IPS-18c (cell line): ENCODE results near the gene RCSD1.

Experiments
- H3K4me3 ChIP-seq: 2 replicates; pipeline ENCODE4 v1.7.0; 2013; ENCODE audit warnings: low read depth, mild to moderate bottlenecking, low read length, moderate library complexity; ENCODE audit not compliant: insufficient read depth
- H3K9me3 ChIP-seq: one replicate; pipeline ENCODE4 v1.6.1; 2013; ENCODE audit warnings: mild to moderate bottlenecking, low read length, moderate library complexity; ENCODE audit not compliant: control insufficient read depth, insufficient read depth

Gene RCSD1

DNA sequence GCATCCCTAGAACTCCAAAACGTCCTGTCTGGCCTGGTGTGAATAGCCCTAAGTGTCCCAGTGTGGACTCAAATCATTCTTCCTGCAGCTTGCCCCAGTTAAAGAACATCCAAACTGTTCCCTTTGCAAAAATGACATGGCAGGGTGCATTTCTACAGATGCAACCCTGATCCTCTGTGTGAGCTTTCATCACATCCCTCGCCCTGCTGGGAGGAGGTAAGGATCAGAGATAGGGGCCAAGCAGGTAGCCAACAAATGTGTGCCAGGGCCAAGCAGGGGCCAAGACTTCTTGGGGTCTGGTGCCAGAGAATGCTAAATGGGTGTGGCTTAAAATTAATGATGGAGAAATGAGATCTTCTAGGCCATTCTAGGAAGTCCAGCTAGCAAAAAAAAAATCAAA is 64.7 kb downstream of the RCSD1 start:
- Histone ChIP-seq H3K9me3 (peaks cover 4% of the 10 kb centered on the region), H3K4me3 (no peak overlapping the region)

DNA sequence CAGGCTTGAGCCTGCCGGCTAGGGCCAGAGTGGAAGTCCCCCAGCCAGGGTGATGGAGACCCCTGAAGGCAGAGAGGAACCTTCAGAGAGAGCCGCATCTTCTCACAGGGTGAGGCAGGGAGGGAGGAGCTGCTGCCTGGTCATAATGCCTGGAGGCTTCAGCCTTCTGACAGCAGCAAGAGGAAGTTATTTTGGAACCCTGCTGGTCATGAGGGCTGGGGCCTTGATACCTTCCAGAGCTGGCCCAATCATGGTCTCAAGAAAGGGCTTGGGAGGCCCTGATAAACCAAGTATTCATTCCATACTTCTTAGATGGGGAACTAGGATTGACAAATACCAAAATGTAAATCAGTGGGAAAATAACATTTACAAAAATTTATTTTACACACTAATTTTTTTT is 65.1 kb downstream of the RCSD1 start:
- peaks cover 4% of the 10 kb centered on the region for H3K9me3 ChIP-seq
- H3K4me3 ChIP-seq = no peak overlapping the region

DNA sequence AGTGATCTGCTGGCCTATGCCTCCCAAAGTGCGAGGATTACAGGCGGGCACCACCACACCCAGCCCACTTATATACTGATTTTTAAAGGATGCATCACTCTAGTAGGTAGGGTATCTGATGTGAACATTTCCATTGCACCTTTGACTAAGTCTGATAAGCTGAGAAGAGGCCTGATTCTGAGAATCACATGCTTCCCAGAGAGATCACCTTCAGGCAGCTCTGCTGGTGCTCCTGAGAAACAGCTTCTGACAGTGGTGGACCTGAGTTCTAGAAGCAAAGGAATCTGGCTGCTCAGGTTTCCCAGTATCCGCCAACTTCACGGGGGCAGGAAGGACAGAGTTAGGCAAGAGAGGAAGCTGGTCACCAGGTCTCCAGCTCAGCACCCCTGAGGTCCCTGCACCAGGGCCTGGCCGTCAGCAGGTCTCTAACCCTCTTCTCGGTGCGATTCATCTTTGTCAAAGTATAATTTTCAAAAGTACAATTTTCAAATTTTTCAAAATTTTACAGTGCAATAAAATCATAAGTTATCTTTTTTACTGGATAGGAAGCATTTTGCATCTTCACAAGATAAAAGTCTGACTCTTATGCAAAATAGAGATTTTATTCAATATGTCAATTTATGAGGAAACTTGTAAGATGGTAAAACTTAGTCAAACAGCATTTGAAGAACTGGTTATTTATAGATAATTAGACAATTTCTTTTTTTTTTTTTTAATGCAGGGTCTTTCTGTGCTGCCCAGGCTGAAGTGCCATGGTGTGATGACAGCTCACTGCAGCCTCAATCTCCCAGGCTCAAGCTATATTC is 65.9 kb downstream of the RCSD1 start:
- H3K9me3 ChIP-seq = peaks cover 4% of the 10 kb centered on the region
- H3K4me3 ChIP-seq = no peak overlapping the region

DNA sequence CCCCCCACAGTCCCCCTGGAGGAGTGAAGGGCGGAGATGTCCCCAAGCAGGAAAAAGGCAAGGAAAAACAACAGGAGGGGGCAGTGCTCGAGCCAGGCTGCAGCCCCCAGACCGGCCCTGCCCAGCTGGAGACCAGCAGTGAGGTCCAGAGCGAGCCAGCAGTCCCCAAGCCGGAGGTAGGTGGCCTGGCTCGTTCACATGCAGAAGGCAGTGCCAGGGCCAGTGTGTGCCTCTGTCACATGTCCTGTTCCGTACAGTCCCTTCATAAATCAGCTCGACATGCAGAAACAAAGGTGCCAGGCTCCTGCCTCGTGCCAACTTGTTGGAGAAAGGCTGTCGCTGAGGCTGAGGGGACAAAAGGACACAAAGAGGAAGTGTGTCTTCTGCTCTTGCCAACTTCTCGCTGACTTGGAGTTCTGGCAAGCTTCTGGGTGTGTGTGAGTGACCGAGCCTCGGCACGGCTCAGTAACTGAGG is 67.7 kb downstream of the RCSD1 start:
- Histone ChIP-seq H3K4me3 (no peak overlapping the region), H3K9me3 (peaks cover 6% of the 10 kb centered on the region)

DNA sequence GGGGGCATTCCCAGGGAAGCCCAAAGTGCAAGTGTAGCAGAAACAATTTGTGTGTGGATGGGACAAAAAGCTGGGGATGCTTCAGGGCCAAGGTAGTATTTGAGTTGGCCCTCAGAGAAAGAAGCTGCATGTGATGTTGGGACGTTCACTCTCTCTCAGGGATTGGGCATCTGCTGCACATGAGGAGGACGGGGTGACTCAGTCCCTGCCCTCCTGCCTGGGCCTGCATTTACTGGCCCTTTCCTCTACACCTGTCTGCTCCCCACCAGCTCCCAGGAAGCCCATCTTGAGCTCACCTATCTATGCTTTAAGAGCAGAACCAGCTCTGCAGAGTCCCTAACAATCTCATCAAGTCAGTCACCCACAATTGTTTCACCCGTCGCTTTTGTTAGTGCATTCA is 68.3 kb downstream of the RCSD1 start:
- Histone ChIP-seq H3K9me3 (peaks cover 6% of the 10 kb centered on the region), H3K4me3 (no peak overlapping the region)

DNA sequence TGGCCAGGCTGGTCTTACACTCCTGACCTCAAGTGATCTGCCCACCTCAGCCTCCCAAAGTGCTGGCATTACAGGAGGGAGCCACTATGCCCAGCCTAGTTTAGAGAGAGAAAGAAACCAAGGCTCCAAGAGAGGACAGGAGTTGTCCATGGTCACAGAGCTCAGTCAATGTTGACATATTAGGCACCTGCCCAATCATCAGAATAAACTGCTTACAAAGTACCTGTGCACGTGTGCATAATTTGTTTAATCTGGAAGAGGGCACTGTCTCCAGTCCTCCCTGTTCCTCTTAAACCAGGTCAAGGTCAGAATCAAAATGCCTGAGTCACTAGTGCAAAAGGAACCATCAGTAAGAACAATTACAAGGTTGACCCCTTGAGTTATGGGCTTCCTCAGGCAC is 71.5 kb downstream of the RCSD1 start:
- Histone ChIP-seq H3K4me3 (no peak overlapping the region), H3K9me3 (peaks cover 3% of the 10 kb centered on the region)

DNA sequence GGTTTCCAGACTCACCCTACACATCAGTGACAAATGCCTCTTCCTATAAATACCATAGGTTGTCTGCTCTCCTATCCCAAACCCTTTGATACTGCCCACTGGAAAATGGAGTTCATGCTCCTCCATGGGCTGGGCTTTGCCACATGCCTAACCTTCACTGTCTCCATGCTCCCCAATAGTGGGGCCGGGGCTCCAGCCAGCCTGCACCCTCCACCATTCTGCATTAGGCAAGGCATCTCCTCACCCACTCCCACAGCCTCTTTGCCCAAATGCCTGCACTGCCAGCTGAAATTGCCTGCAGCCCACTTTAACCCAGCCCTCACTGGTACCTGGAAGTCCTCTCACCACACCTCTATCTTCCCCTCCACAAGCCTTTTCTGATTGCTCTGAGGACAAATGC is 73.5 kb downstream of the RCSD1 start:
- peaks cover 2% of the 10 kb centered on the region for H3K9me3 ChIP-seq
- no peak overlapping the region for H3K4me3 ChIP-seq

DNA sequence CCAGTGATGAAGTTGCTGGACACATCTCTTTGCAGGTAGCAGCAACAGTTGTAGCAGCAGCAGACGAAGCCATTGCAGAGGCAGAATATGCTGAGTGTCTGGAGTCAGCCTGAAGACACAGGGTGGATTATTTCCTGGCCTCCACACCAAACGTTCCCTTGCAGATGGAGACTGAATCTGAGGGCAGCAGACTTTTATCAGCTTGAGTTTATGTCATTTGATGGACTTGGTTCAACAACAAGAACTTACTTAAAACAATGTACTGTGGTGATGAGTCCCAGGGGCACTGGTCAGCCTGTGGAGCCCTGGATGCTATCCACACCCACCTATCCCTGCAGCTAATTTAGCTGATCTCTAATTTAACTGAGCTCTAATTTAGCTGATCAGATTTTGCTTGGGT is 74.7 kb downstream of the RCSD1 start:
- Histone ChIP-seq H3K9me3 (peaks cover 2% of the 10 kb centered on the region), H3K4me3 (no peak overlapping the region)

DNA sequence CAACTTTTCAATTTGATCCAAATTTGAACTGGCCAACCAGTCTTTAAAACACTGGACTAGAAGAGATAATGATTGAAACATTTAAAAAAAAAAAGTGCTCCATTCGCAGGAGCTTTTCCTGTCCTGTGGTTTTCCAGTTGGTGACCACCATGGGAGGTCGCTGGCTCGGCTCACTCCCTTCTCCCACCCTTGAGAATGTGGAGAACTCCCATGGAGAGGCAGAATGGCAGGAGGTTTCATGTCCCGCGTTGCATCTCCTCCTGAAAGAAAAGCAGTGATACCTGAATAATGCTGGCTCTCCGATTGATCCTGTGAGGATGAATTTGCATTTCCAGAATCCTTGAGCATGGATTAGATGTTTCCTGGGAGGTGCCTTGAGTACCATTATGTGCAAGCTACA is 75.2 kb downstream of the RCSD1 start:
- Histone ChIP-seq H3K9me3 (peaks cover 2% of the 10 kb centered on the region), H3K4me3 (no peak overlapping the region)

DNA sequence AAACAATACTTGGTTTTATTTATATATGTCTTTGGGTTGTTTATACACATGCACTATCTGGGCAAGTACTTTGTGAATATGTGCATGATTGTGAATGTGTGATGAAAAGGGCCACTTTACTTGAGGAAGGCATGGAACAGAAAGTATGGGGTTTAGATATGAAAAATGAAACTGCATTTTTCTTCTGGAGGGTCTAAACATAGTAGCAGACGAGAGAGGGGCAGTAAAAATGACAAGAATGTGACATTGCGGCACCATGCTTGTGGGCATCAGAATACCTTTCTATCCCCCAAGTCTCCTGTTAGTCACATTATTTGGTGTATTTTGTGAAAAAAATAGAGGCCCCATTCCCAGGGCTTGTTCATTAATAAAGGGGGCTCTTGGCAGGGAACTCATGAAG is 76.3 kb downstream of the RCSD1 start:
- no peak overlapping the region for H3K4me3 ChIP-seq
- H3K9me3 ChIP-seq = peaks cover 2% of the 10 kb centered on the region

DNA sequence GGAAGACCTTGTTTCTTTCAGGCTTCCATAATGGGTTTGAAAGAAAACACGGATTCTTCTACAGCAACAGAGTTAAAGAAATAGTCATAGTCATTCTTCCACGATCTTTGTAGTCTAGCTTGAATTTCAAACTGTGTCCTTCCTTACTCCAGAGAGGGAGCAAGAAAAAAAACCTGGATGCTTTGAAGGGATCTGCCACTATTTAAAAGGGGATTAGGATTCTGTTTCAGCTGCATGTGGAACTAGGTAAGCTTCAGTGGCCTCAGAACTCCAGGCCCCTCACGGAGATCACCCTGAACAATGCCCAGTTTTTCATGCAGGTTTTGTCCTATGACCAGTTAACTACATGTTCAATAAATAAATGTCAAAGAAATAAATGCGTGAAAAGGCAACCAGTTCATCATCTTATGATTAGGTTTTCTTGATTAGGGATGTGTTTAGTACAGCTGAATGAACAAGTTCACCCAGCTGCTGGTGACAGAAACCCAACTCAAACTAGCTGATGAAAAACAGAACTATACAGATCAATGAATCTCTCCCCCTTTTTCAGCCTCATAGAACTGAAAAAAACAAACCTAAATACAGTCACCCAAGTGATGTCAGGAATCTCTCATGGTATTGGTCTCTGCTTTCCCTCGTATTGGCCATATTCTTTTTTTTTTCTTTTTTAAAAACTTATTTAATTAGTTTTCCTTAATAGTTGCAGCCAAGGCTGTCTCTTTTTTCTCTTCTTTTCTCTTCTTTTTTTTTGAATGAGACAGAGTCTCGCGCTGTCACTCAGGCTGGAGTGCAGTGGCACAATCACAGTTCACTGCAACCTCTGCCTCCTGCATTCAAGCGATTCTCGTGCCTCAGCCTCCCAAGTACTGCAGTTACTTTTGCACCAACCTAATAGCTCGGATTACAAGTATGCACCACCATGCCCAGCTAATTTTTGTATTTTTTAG is 77.2 kb downstream of the RCSD1 start:
- no peak overlapping the region for H3K4me3 ChIP-seq
- H3K9me3 ChIP-seq = no peaks in the 10 kb centered on the region

DNA sequence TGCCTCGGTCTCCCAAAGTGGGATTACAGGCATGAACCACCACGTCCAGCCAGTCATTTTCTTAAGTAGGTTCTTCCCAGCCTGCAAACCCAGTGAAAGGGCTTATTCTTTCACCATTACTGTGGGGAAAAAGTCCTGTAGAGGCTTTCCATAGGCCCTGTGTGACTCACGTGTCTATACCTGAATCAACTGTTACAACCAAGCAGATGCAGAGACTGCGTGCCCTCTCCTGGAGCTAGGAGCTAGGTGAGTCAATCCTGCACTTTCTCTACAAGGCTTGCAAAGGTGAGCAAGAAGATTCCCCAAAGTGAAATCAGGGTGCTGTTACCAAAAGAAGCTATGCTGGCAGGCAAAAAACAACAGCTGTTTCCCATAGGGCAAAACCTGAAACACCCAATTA is 77.9 kb downstream of the RCSD1 start:
- Histone ChIP-seq H3K4me3 (no peak overlapping the region), H3K9me3 (no peaks in the 10 kb centered on the region)

DNA sequence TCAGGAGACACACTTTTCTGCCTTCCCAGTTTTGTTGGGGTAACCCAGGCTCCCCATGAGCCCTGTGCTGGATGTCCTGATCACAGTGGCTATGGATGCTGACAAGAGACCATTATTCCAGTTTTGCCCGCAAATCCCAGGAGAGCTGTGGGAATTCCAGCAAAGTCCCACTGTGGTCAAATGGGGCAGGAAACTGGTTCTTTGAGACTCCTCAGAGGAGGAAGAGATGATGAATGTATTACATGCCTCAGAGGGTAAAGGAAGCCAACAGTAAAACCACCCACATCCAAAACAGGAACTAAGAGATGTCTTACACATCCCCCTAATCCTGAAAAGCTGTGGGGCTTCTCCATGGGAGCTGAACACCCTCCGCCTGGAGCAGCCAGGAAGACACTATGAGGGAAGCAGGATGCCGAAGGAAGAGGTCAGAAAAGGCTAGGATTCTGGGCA is 78.9 kb downstream of the RCSD1 start:
- Histone ChIP-seq H3K9me3 (no peaks in the 10 kb centered on the region), H3K4me3 (no peak overlapping the region)

DNA sequence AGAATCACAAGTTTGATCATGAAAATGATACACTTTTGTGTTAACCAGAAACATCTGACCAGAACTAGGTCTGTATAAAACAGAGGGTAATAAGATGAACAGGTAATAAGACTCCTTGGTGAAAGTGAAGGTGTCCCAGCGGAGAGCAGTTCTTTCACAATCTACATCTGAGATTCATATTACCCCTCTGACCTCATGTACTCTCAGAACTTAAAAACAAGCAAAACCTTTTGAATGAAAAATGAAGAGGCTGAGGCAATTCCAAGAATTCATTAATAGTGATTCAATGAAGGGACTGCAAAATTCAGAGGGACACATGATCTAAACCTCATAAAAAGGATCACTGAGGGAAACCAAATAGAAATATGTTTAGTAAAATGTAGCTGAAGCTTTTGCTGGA is 80.8 kb downstream of the RCSD1 start:
- Histone ChIP-seq H3K9me3 (no peaks in the 10 kb centered on the region), H3K4me3 (no peak overlapping the region)

DNA sequence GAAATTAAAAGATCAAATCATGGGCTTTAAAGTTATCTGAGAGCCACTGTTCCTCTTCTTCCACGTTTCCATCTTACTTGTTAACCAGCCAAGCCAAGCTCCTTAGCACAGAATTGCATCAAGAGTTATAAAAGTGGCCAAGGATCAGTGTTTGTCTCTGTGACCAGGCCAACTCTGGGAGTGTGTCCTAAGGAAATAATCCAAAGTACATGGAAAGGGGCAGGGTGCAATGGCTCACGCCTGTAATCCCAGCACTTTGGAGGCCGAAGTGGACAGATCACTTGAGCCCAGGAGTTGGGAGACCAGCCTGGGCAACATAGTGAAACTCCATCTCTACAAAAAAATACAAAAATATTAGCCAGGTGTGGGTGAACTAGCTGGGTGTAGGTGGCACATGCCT is 81.8 kb downstream of the RCSD1 start:
- H3K9me3 ChIP-seq = no peaks in the 10 kb centered on the region
- no peak overlapping the region for H3K4me3 ChIP-seq

DNA sequence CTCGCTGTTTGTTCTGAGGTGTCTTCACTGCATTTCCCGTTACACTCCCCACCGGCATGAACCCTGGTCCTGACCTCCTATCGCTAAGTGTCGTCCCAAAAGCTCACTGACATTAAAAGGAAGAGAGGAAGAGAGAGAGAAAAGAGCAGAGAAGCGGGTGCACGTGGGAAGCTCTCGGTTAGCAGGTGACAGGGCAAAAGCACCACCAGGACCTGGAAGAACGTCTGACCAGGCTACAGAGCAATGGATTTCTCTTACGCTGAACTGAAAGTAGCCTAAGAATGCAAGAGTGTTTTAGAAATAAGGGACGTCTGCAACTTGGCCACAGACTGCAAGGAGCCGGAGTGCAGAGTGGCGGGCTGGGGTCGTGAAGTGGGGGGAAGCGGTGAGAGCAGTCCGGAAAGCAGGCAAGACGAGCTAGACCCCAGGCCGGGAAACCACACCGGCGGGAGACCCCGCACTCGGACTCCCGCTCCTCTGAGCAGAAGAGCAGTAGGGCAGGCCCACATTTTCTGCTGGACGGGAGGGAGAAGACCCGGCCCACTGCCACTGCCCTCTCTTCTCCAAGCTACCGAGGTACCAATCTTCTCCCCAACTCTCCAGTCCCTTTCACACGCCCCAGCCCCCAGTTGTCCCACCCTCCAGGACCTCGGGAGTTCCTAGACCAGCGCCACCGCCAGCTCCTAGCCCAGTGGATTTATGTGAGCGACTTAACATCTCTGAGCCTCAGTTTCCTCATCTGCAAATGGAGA is 83.5 kb downstream of the RCSD1 start:
- peak overlapping the region; percentile 89 for H3K4me3 ChIP-seq

DNA sequence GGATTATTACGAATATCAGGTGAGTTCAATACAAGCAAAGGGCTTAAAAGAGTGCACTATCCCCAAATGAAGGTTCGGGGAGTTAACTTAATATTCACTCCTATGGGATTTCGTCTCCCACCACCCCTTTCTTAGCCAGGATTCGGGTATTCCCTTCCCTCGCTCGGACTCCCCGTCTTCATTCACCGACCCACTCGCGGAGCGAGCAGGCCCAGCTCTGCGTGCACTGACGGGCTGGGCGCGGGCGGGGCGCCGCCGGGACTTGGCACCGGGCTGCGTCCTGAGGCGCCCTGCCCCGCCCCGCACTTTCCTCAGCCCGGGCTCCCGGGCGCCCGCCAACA is 84.0 kb downstream of the RCSD1 start:
- H3K4me3 ChIP-seq = peak overlapping the region; percentile 89
- no peaks in the 10 kb centered on the region for H3K9me3 ChIP-seq

More for the DNA sequence above, 83.5 kb downstream of the RCSD1 start:
- H3K9me3 ChIP-seq = no peaks in the 10 kb centered on the region
